K562 (cell line): Measurements from ENCODE around the gene SLC5A5. TPM values are rescaled to one million over a fixed set of nuclear protein-coding genes. Genes with fewer than 3 reads are reported as not detected.

Experiments used
- ATAC-seq: fragments of 200-7000 bp; cut with Tn5 transposase; 3 replicates; pipeline ENCODE4 v1.9.1; 2020; ENCODE audit warnings: moderate library complexity
- BruUV-seq: library from RNA; stranded (reverse); fragments of 400-500 nt; replicated peaks from 2 replicates; lab custom pipeline; 2021; lab: Mats Ljungman, UMichigan
- CTCF ChIA-PET: fragments of 300-600 bp; formaldehyde crosslinking; extraction: SDS; loops from one replicate; lab custom pipeline; 2021; ENCODE audit warnings: low intra/inter-chr PET ratio; lab: Yijun Ruan, JAX
- POLR2A ChIA-PET: fragments of 300-600, 350-650 bp; sonication (Branson Sonifier 250); formaldehyde crosslinking; extraction: SDS; loops from one replicate; lab custom pipeline; 2021; ENCODE audit warnings: antibody characterized with exemption, inconsistent platforms; lab: Yijun Ruan, JAX
- DNase-seq, 4 experiments: peaks; one replicate each; pipeline versions ENCODE4 v3.0.0 to v3.0.0-alpha.2; 2011 to 2018; ENCODE audit warnings: low spot score in 3 of 4, mixed read lengths in 3 of 4; ENCODE audit errors: extremely low read depth in 1 of 4
- FAIRE-seq: peaks from 2 replicates; lab custom pipeline; 2011; peaks lifted over from hg19 to GRCh38; lab: Jason Lieb, UNC
- H2AFZ ChIP-seq: 2 replicates; pipeline ENCODE4 v1.6.0; 2011; ENCODE audit warnings: low read depth, low read length, control low read depth, inconsistent platforms
- H3K27ac ChIP-seq: fragments of 200-600 bp; 3 replicates; pipeline ENCODE4 v1.8.0; 2011; ENCODE audit warnings: low read depth, mild to moderate bottlenecking, control low read depth, inconsistent platforms, low read length, moderate library complexity, mixed read lengths; ENCODE audit errors: extremely low read depth
- H3K27me3 ChIP-seq, 2 experiments: fragments of 300-600 bp in 1 of 2; 2 replicates in 1 of 2; 3 replicates in 1 of 2; pipeline versions ENCODE4 v1.6.0 to v1.8.0; 2011; ENCODE audit warnings: inconsistent platforms in 2 of 2, low read length in 2 of 2, mild to moderate bottlenecking in 1 of 2, mixed read lengths in 1 of 2, moderate library complexity in 1 of 2; ENCODE audit not compliant: control insufficient read depth in 2 of 2, insufficient read depth in 2 of 2
- H3K36me3 ChIP-seq: fragments of 300-600 bp; 3 replicates; pipeline ENCODE4 v1.8.0; 2011; ENCODE audit warnings: mild to moderate bottlenecking, low read length, inconsistent platforms; ENCODE audit not compliant: control insufficient read depth, insufficient read depth
- H3K4me1 ChIP-seq, 2 experiments: fragments of 200-600 bp in 1 of 2; replicated peaks in 1 of 2; 2 replicates in 1 of 2; 3 replicates in 1 of 2; pipeline versions ENCODE4 v1.5.1 to v1.8.0; 2011; ENCODE audit warnings: inconsistent platforms in 2 of 2, low read length in 2 of 2, mild to moderate bottlenecking in 1 of 2, mixed read lengths in 1 of 2, moderate library complexity in 1 of 2; ENCODE audit not compliant: control insufficient read depth in 2 of 2, insufficient read depth in 2 of 2
- H3K4me2 ChIP-seq: 2 replicates; pipeline ENCODE4 v1.6.1; 2011; ENCODE audit warnings: low read length, control low read depth, inconsistent platforms, mixed read lengths; ENCODE audit not compliant: insufficient read depth
- H3K4me3 ChIP-seq: fragments of 200-600 bp; sonication (generic), shearing (Covaris generic); 2 replicates; pipeline ENCODE4 v1.5.1; 2016; ENCODE audit warnings: control low read depth, inconsistent platforms
- H3K79me2 ChIP-seq: fragments of 200-600 bp; 3 replicates; pipeline ENCODE4 v1.8.0; 2011; ENCODE audit warnings: low read length, inconsistent platforms; ENCODE audit not compliant: control insufficient read depth, insufficient read depth
- H3K9ac ChIP-seq, 2 experiments: 2 replicates each; pipeline versions ENCODE4 v1.6.0 to v1.6.1; 2011; ENCODE audit warnings: low read depth in 2 of 2, low read length in 2 of 2, control low read depth in 1 of 2, inconsistent platforms in 1 of 2, mild to moderate bottlenecking in 1 of 2, mixed read lengths in 1 of 2; ENCODE audit not compliant: insufficient read depth in 1 of 2
- H3K9me1 ChIP-seq: one replicate; pipeline ENCODE4 v1.6.0; 2011; ENCODE audit warnings: inconsistent platforms, mild to moderate bottlenecking, low read length, moderate library complexity; ENCODE audit not compliant: control insufficient read depth, insufficient read depth
- H3K9me3 ChIP-seq: replicated peaks from 2 replicates; pipeline ENCODE4 v1.5.1; 2011; ENCODE audit warnings: low read depth, low read length, inconsistent platforms; ENCODE audit not compliant: control insufficient read depth, insufficient read depth
- H4K20me1 ChIP-seq: replicated peaks from 2 replicates; pipeline ENCODE4 v1.6.1; 2011; ENCODE audit warnings: low read length, inconsistent platforms, mixed read lengths; ENCODE audit not compliant: control insufficient read depth, insufficient read depth
- BCOR ChIP-seq: fragments of 450-650 bp; IDR thresholded peaks from 2 replicates; pipeline ENCODE4 v1.6.1; 2016
- BRF1 ChIP-seq: IDR thresholded peaks from 3 replicates; pipeline ENCODE4 v1.6.1; 2011; ENCODE audit warnings: borderline replicate concordance, mild to moderate bottlenecking; ENCODE audit not compliant: insufficient read length; ENCODE audit errors: extremely low read depth
- E2F6 ChIP-seq, 2 experiments: IDR thresholded peaks; 2 replicates each; pipeline ENCODE4 v1.6.1; 2011; ENCODE audit warnings: borderline replicate concordance in 1 of 2, control low read depth in 1 of 2, low read depth in 1 of 2, low read length in 1 of 2, mild to moderate bottlenecking in 1 of 2, mixed read lengths in 1 of 2, moderate library complexity in 1 of 2; ENCODE audit not compliant: insufficient read depth in 1 of 2, insufficient read length in 1 of 2, poor library complexity in 1 of 2, severe bottlenecking in 1 of 2; ENCODE audit errors: extremely low read depth in 1 of 2
- FOXK1 ChIP-seq: sonication (generic); formaldehyde crosslinking; IDR thresholded peaks from 2 replicates; pipeline ENCODE4 v1.8.0; 2022; ENCODE audit warnings: missing genetic modification reagents, mild to moderate bottlenecking, borderline replicate concordance
- HNRNPL ChIP-seq: fragments of 200-400 bp; formaldehyde crosslinking; IDR thresholded peaks from 2 replicates; pipeline ENCODE4 v1.6.1; 2017; ENCODE audit warnings: low read depth, mild to moderate bottlenecking, low read length
- KDM4B ChIP-seq, 2 experiments: fragments of 450-650 bp in 1 of 2; sonication (generic) in 1 of 2; IDR thresholded peaks; 2 replicates each; pipeline ENCODE4 v1.6.1; 2016 to 2017; ENCODE audit warnings: borderline replicate concordance in 2 of 2, antibody characterized with exemption in 1 of 2, low read depth in 1 of 2, mild to moderate bottlenecking in 1 of 2
- PCBP1 ChIP-seq: fragments of 200-400 bp; formaldehyde crosslinking; IDR thresholded peaks from 2 replicates; pipeline ENCODE4 v1.6.1; 2018; ENCODE audit warnings: mild to moderate bottlenecking, low read depth, low read length; ENCODE audit not compliant: poor library complexity, severe bottlenecking
- SMARCC2 ChIP-seq: fragments of 450-650 bp; IDR thresholded peaks from 2 replicates; pipeline ENCODE4 v1.6.1; 2017; ENCODE audit warnings: antibody characterized with exemption, moderate library complexity, mild to moderate bottlenecking, low read depth
- U2AF2 ChIP-seq: fragments of 200-400 bp; formaldehyde crosslinking; optimal IDR thresholded peaks from 2 replicates; pipeline ENCODE3; 2017; ENCODE audit warnings: low read depth, mild to moderate bottlenecking, low read length
- ZFP36 ChIP-seq: fragments of 150-350 bp; IDR thresholded peaks from 2 replicates; pipeline ENCODE4 v1.6.1; 2018; ENCODE audit warnings: low read length, low read depth; ENCODE audit not compliant: partially characterized antibody
- WGBS: fragments of 100-300 bp; shearing (Covaris generic); methylation state at CpG from one replicate; pipeline ENCODE4 v1.1.6; 2016; ENCODE audit warnings: low coverage, mixed read lengths; ENCODE audit not compliant: insufficient coverage; ENCODE audit errors: missing lambda C conversion rate; 5-methylcytosine and 5-hydroxymethylcytosine counted together
- in situ Hi-C: fragments of 300-500 bp; cut with MboI; formaldehyde crosslinking; loops from 4 replicates; pipeline ENCODE4 v1.15.0; 2018; ENCODE audit warnings: inconsistent platforms, mixed read lengths
- intact Hi-C: fragments of 100-400 bp; cut with micrococcal nuclease; formaldehyde crosslinking; loops from 2 replicates; pipeline ENCODE4 v1.14.2; 2022
- polyA plus RNA-seq, 8 experiments: library from polyadenylated mRNA; depleted of rRNA in 4 of 8; stranded (reverse) in 5 of 8; unstranded in 3 of 8; fragments of >200 nt; fragmentation: Nextera tagmentation in 2 of 8; fragmentation: Illumina TruSeq in 1 of 8; extraction: Ambion mirVana in 2 of 8; extraction: Trizol in 1 of 8; gene quantifications; 2 replicates each; pipeline versions ENCODE4 v1.2.1 to v1.2.3, GENCODE V29; 2011 to 2014; ENCODE audit warnings: inconsistent platforms in 1 of 8, missing spikeins in 1 of 8
- total RNA-seq, 7 experiments: library from RNA; depleted of rRNA in 6 of 7; stranded (reverse); fragments of >200 nt in 6 of 7; fragmentation: Illumina TruSeq in 2 of 7; extraction: Trizol in 2 of 7; gene quantifications; 2 replicates each; pipeline versions ENCODE4 v1.2.1 to v1.2.3, GENCODE V29; 2011 to 2021; ENCODE audit warnings: low replicate concordance in 1 of 7
- TF ChIP-seq, protein P1 (sequence below): fragments of 250-450 bp; sonication (Bioruptor Pico); IDR thresholded peaks from 2 replicates; pipeline ENCODE4 v1.4.0; 2020
- TF ChIP-seq, protein P2 (sequence below): fragments of 200-400 bp; formaldehyde crosslinking; IDR thresholded peaks from 2 replicates; pipeline ENCODE4 v1.6.1; 2017; ENCODE audit warnings: mild to moderate bottlenecking, low read depth, low read length, moderate library complexity
- TF ChIP-seq, protein P3 (sequence below): fragments of 250-450 bp; sonication (Bioruptor Pico); IDR thresholded peaks from 2 replicates; pipeline ENCODE4 v1.8.0; 2021; ENCODE audit warnings: moderate library complexity, mild to moderate bottlenecking, inconsistent platforms

Gene SLC5A5
- total and polyA plus RNA-seq, 9 of the 15 experiments (the other 6 are each of a cell fraction or from before 2014, with no cell fraction given), result 0.10 to 0.73 (median 0.23) TPM

DNA sequence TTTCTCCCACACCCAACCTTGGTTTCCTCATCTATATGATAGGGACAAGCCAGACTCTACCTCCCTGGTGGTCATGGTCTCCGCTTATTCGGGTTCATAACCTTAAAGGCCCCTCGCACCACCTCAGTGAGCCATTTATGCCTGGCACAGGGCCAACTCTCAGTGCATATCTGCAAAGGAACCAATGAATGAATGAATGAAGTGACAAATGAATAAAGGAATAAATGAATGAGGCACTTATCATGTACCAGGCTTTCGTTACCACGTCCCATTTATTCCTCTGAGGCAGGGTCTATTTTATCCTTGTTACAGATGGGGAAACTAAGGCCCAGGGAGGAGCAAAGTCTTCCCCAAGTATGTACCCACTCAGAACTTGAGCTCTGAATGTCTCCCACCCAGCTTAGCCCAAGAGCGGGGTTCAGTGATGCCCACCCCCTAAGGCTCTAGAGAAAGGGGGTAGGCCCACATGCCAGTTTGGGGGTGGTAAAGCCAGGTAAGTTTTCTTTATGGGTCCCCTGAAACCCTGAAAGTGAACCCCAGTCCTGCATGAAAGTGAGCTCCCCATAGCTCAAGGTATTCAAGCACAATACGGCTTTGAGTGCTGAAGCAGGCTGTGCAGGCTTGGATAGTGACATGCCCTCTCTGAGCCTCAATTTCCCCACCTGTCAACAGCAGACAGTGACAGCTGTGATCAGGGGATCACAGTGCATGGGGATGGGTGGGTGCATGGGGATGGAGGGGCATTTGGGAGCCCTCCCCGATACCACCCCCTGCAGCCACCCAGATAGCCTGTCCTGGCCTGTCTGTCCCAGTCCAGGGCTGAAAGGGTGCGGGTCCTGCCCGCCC, 490 bp upstream of the SLC5A5 start:
- ChIA-PET CTCF (interaction anchor here (2.4 kb wide), 1 partner anchor 61 kb away, joined by 31 read pairs; the partner anchor contains the start of gene CCDC124), POLR2A (interaction anchor here (0.6 to 3.1 kb wide), 3 partner anchors 11 to 430 kb away, joined by 3 to 24 read pairs (median 20); partner anchors contain the start of genes CCDC124 and RPL18A)
- in situ Hi-C loops (no loop called here), intact Hi-C loops (no loop called here)
- Histone ChIP-seq H3K9me3 (no peaks in the 10 kb centered on the region), H3K9me1 (no peaks in the 10 kb centered on the region), H3K4me3 (no peak overlapping the region), H3K27me3 (peaks cover 4 to 9% of the 10 kb centered on the region in 2 experiments; a peak in 2 of 5 replicates), H3K79me2 (no peaks in the 10 kb centered on the region), H3K9ac (peak overlapping the region in 1 of 2 experiments; percentile 3; a peak in 1 of 4 replicates), H4K20me1 (0 out of 2 replicates have a peak, but pooled peaks cover 6% of the 10 kb centered on the region), H3K4me1 (peaks cover 0 to 40% of the 10 kb centered on the region in 2 experiments; a peak in 3 of 5 replicates), H2AFZ (no peak overlapping the region), H3K4me2 (no peak overlapping the region), H3K36me3 (no peaks in the 10 kb centered on the region), H3K27ac (no peak overlapping the region)
- DNase-seq, result no peak
- no peak for FAIRE-seq
- 16% methylated on average over 10 of the region's 10 CpGs for WGBS
- no TSS peak for BruUV-seq
- ATAC-seq, result no peak
- TF ChIP-seq E2F6 (IDR thresholded peaks at IDR 0.05; ENCODE audit: borderline replicate concordance in 1 of 2, extremely low read depth in 1 of 2, insufficient read depth in 1 of 2, insufficient read length in 1 of 2, low read depth in 1 of 2, low read length in 1 of 2, poor library complexity in 1 of 2, severe bottlenecking in 1 of 2) (no peak), U2AF2 (no peak), PCBP1 (no peak), HNRNPL (no peak), BRF1 (no peak), FOXK1 (no peak), ZFP36 (peak; percentile 29), KDM4B (IDR thresholded peaks at IDR 0.05; ENCODE audit: borderline replicate concordance in 2 of 2, low read depth in 1 of 2) (no peak), SMARCC2 (no peak), BCOR (peak; percentile 45; the same call in 1 of the 2 replicates)
- TF ChIP-seq, protein P1, sequence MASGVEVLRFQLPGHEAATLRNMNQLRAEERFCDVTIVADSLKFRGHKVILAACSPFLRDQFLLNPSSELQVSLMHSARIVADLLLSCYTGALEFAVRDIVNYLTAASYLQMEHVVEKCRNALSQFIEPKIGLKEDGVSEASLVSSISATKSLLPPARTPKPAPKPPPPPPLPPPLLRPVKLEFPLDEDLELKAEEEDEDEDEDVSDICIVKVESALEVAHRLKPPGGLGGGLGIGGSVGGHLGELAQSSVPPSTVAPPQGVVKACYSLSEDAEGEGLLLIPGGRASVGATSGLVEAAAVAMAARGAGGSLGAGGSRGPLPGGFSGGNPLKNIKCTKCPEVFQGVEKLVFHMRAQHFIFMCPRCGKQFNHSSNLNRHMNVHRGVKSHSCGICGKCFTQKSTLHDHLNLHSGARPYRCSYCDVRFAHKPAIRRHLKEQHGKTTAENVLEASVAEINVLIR (CRISPR knock-in tag), result no peak
- TF ChIP-seq, protein P2, sequence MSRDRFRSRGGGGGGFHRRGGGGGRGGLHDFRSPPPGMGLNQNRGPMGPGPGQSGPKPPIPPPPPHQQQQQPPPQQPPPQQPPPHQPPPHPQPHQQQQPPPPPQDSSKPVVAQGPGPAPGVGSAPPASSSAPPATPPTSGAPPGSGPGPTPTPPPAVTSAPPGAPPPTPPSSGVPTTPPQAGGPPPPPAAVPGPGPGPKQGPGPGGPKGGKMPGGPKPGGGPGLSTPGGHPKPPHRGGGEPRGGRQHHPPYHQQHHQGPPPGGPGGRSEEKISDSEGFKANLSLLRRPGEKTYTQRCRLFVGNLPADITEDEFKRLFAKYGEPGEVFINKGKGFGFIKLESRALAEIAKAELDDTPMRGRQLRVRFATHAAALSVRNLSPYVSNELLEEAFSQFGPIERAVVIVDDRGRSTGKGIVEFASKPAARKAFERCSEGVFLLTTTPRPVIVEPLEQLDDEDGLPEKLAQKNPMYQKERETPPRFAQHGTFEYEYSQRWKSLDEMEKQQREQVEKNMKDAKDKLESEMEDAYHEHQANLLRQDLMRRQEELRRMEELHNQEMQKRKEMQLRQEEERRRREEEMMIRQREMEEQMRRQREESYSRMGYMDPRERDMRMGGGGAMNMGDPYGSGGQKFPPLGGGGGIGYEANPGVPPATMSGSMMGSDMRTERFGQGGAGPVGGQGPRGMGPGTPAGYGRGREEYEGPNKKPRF, result no peak
- TF ChIP-seq, protein P3, sequence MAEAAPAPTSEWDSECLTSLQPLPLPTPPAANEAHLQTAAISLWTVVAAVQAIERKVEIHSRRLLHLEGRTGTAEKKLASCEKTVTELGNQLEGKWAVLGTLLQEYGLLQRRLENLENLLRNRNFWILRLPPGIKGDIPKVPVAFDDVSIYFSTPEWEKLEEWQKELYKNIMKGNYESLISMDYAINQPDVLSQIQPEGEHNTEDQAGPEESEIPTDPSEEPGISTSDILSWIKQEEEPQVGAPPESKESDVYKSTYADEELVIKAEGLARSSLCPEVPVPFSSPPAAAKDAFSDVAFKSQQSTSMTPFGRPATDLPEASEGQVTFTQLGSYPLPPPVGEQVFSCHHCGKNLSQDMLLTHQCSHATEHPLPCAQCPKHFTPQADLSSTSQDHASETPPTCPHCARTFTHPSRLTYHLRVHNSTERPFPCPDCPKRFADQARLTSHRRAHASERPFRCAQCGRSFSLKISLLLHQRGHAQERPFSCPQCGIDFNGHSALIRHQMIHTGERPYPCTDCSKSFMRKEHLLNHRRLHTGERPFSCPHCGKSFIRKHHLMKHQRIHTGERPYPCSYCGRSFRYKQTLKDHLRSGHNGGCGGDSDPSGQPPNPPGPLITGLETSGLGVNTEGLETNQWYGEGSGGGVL, result no peak
